GM18867 (cell line): ENCODE data around the gene NRTN.

Source experiments
- ATAC-seq: cut with Tn5 transposase; IDR thresholded peaks from one replicate; pipeline ENCODE4 v1.9.1; 2021; ENCODE audit warnings: mild to moderate bottlenecking, moderate library complexity; ENCODE audit not compliant: unreplicated experiment

The NRTN gene

GRCh38 chr19:5789886-5790558 is 14.8 kb upstream of the NRTN start:
- ATAC-seq: no peak

- peak; percentile 86 for ATAC-seq
These were observed 14.0 kb upstream of the NRTN start, which contains the start of gene DUS3L for GRCh38 chr19:5790559-5791520. Gene DUS3L (minus strand): TSS chr19:5791163. CDS start chr19:5791141, 22 bp downstream.

GRCh38 chr19:5792224-5792623 is 12.6 kb upstream of the NRTN start:
- no peak for ATAC-seq

GRCh38 chr19:5793188-5793587 is 11.7 kb upstream of the NRTN start:
- no peak for ATAC-seq

- no peak for ATAC-seq
These were observed 9.4 kb upstream of the NRTN start for GRCh38 chr19:5795382-5795919.

- ATAC-seq: no peak
These were observed 6.6 kb upstream of the NRTN start for GRCh38 chr19:5798244-5798643.

GRCh38 chr19:5799247-5800241 is 5.3 kb upstream of the NRTN start:
- no peak for ATAC-seq

GRCh38 chr19:5800361-5801270 is 4.3 kb upstream of the NRTN start:
- no peak for ATAC-seq

GRCh38 chr19:5801796-5802619 is 2.9 kb upstream of the NRTN start:
- no peak for ATAC-seq

- ATAC-seq: no peak
These were observed 1.5 kb upstream of the NRTN start for GRCh38 chr19:5803441-5803751.

- peak; percentile 78 for ATAC-seq
These were observed 933 bp upstream of the NRTN start for GRCh38 chr19:5803752-5804515.

GRCh38 chr19:5805462-5806132 is 730 bp downstream of the NRTN start:
- ATAC-seq: no peak

GRCh38 chr19:5806133-5806489 is 1.2 kb downstream of the NRTN start:
- no peak for ATAC-seq

- no peak for ATAC-seq
These were observed 2.0 kb downstream of the NRTN start for GRCh38 chr19:5806905-5807304.

GRCh38 chr19:5808120-5808816 is 3.4 kb downstream of the NRTN start:
- no peak for ATAC-seq

- no peak for ATAC-seq
These were observed 4.2 kb downstream of the NRTN start for GRCh38 chr19:5809053-5809452.

GRCh38 chr19:5809469-5809868 is 4.6 kb downstream of the NRTN start:
- ATAC-seq: no peak
